ENCODE data around the gene SACM1L. TPM values are rescaled to one million over a fixed set of nuclear protein-coding genes. Genes with fewer than 3 reads are reported as not detected.

Gene SACM1L
- total RNA-seq, 1 donor from 2014 or later, result 26.6 TPM

- no peak for FAIRE-seq
These were observed 8.0 kb upstream of the SACM1L start for GRCh38 chr3:45681221-45681620.

GRCh38 chr3:45681846-45682245, 7.3 kb upstream of the SACM1L start:
- no peaks in the 10 kb centered on the region for H3K27me3 ChIP-seq (ENCODE audit: control insufficient read depth, insufficient read depth, low read length)
- DNase-seq (ENCODE audit: low read depth) (no peak), FAIRE-seq (peak; percentile 40)
- no peak overlapping the region for H3K4me3 ChIP-seq (ENCODE audit: low read depth, low read length)
- no peak for TF ChIP-seq CTCF (IDR thresholded peaks at IDR 0.05; ENCODE audit: insufficient read depth, low read length, severe bottlenecking)
- H3K36me3 ChIP-seq (ENCODE audit: control insufficient read depth, insufficient read depth, low read length), result peaks cover 2% of the 10 kb centered on the region

More at GRCh38 chr3:45681221-45681620, 8.0 kb upstream of the SACM1L start:
- DNase-seq (ENCODE audit: low read depth), result no peak
- TF ChIP-seq CTCF (IDR thresholded peaks at IDR 0.05; ENCODE audit: insufficient read depth, low read length, severe bottlenecking), result no peak
- Histone ChIP-seq H3K27me3 (ENCODE audit: control insufficient read depth, insufficient read depth, low read length) (no peaks in the 10 kb centered on the region), H3K4me3 (ENCODE audit: low read depth, low read length) (no peak overlapping the region), H3K36me3 (ENCODE audit: control insufficient read depth, insufficient read depth, low read length) (peaks cover 2% of the 10 kb centered on the region)

DNA sequence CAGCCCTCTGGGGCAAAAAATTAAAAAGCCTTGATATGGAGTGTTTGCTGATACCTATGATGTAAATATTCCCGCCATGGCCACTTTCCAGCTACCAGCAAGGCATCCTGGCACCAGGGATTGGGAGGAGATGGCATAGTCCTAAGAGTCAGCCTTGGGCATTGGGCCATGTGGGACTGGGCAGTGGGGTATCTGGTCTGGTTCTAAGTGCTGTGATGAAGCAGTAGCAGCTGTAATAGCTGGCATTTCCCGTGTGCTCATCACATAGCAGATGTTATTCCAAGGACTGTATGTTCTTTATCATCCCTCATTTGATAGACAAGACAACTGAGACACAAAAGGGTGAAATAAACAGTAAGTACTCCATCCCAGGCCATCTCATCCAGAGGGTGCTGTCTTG, 6.9 kb upstream of the SACM1L start:
- Histone ChIP-seq H3K4me3 (ENCODE audit: low read depth, low read length) (no peak overlapping the region), H3K27me3 (ENCODE audit: control insufficient read depth, insufficient read depth, low read length) (no peaks in the 10 kb centered on the region), H3K36me3 (ENCODE audit: control insufficient read depth, insufficient read depth, low read length) (peaks cover 2% of the 10 kb centered on the region)
- FAIRE-seq, result no peak
- no peak for TF ChIP-seq CTCF (IDR thresholded peaks at IDR 0.05; ENCODE audit: insufficient read depth, low read length, severe bottlenecking)
- DNase-seq (ENCODE audit: low read depth), result no peak

- FAIRE-seq (no peak), DNase-seq (ENCODE audit: low read depth) (no peak)
- no peak for TF ChIP-seq CTCF (IDR thresholded peaks at IDR 0.05; ENCODE audit: insufficient read depth, low read length, severe bottlenecking)
- H3K4me3 ChIP-seq (ENCODE audit: low read depth, low read length), result no peak overlapping the region
- no peaks in the 10 kb centered on the region for H3K27me3 ChIP-seq (ENCODE audit: control insufficient read depth, insufficient read depth, low read length)
- H3K36me3 ChIP-seq (ENCODE audit: control insufficient read depth, insufficient read depth, low read length), result peaks cover 2% of the 10 kb centered on the region
These were observed 6.4 kb upstream of the SACM1L start for GRCh38 chr3:45682786-45683185.

DNA sequence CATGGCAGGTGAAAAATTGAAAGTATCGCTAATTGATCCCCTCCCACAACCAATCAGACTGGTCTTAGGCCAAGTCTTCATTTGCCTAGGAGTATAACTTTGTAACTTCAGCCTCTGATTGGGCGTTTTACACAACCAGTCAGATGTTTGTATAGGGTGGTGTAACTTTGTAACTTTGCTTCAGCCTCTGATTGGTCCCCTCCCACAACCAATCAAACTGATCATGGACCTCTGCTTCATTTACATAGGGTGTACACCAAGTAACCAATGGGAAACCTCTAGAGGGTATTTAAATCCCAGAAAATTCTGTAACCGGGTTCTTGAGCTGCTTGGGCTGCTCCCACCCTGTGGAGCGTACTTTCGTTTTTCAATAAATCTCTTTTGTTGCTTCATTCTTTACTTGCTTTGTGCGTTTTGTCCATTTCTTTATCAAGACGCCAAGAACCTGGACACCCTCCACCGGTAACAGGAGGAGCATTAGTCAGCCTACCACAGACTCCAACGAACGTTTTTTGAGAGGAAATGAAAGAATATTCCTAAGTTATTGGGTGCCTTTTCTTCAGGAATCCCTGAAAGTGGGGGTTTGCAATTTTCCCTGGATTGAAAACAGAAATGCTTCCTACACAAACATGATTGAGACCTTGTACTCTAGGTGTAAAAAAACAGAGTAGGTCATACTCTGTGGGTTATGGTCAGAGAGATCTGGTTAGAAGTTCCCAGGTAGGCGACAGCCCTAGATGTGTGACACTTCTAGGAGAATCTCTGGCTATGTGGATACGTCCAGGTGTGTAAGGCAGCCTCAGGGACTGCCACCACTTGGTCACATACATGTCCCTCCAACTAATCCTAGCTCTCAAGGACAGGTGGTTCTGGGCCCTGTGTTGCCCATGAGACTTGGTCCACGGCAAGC, 5.5 kb upstream of the SACM1L start:
- TF ChIP-seq CTCF (IDR thresholded peaks at IDR 0.05; ENCODE audit: insufficient read depth, low read length, severe bottlenecking), result no peak
- DNase-seq (ENCODE audit: low read depth) (peak; percentile 17), FAIRE-seq (no peak)
- Histone ChIP-seq H3K4me3 (ENCODE audit: low read depth, low read length) (no peak overlapping the region), H3K27me3 (ENCODE audit: control insufficient read depth, insufficient read depth, low read length) (no peaks in the 10 kb centered on the region), H3K36me3 (ENCODE audit: control insufficient read depth, insufficient read depth, low read length) (no peaks in the 10 kb centered on the region)
